ENCODE measurements around the gene DLGAP5. TPM values are rescaled to one million over a fixed set of nuclear protein-coding genes. Genes with fewer than 3 reads are reported as not detected.
A peak's percentile ranks its signal among the peaks of the same experiment; 100 is the strongest.

Gene DLGAP5
- total RNA-seq, 1 donor from 2014 or later, result 8.8 TPM

- no peaks in the 10 kb centered on the region for H3K9me3 Mint-ChIP-seq (ENCODE audit: low read depth)
- no peak overlapping the region for H3K27ac Mint-ChIP-seq (ENCODE audit: unreplicated experiment)
These were observed 9.3 kb upstream of the DLGAP5 start for GRCh38 chr14:55200651-55201050.

DNA sequence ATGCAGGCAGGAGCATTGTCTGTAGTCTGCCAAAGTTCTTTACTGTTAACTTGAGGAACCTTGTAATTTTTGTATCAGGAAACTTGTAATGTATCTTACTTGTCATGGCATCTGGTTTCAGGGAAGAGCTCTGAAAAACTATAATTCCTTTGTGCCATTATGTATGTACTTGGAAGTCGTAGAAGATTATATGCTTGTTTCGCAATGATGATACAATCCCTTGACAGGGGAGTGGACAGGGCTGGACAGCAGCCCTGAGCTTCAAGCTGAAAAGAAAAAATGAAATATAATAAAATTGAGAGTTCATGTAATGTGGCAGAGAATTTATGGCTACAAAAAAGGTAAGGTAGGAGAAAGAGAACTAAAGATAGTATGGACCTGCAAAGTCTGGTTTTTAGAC is 7.4 kb upstream of the DLGAP5 start:
- Mint-ChIP-seq H3K4me1 (ENCODE audit: low read depth) (no peaks in the 10 kb centered on the region), H3K27me3 (ENCODE audit: low read depth) (no peaks in the 10 kb centered on the region), H3K4me3 (ENCODE audit: unreplicated experiment) (no peak overlapping the region), H3K9me3 (ENCODE audit: low read depth) (no peaks in the 10 kb centered on the region), H3K27ac (ENCODE audit: unreplicated experiment) (no peak overlapping the region), H3K36me3 (ENCODE audit: low read depth) (no peaks in the 10 kb centered on the region)
- no peak for DNase-seq (ENCODE audit: low spot score)
- no peak for TF ChIP-seq CTCF (IDR thresholded peaks at IDR 0.05)

More at GRCh38 chr14:55200651-55201050, 9.3 kb upstream of the DLGAP5 start:
- DNase-seq (ENCODE audit: low spot score), result no peak
- no peaks in the 10 kb centered on the region for H3K4me1 Mint-ChIP-seq (ENCODE audit: low read depth)
- no peaks in the 10 kb centered on the region for H3K27me3 Mint-ChIP-seq (ENCODE audit: low read depth)
- TF ChIP-seq CTCF (IDR thresholded peaks at IDR 0.05), result no peak
- H3K4me3 Mint-ChIP-seq (ENCODE audit: unreplicated experiment), result no peak overlapping the region
- H3K36me3 Mint-ChIP-seq (ENCODE audit: low read depth), result no peaks in the 10 kb centered on the region

DNA sequence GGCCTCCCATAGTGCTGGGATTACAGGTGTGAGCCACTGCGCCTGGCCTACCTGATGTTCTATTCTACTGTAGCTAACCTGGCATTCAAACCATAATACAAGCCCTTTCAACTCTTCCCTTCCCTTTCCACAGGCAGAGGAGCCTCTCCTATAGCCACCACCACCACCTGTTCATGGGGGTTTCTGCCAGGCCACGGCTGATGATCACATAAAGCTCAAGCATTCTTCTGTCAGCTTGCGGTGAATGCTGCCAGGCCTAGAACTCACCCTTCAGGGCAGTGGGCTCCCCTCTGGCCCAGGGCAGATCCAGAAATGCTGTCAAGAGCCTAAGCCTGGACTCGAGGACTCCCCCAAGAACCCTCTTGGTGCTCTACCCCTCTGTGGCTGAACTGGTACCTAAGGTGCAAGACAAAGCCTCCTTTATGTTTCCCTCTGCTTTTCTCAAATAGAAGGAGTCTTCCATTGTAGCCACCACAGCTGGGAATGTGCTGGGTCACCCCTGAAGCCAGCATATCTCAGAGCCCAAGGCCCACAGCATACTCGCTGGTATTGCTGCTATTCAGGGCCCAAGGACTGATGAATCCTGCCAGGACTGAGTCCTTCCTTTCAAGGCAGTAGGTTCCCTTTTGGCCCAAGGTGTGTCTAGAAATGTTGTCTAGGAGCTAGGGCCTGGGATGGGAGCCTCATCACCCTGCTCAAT is 3.4 kb upstream of the DLGAP5 start:
- Mint-ChIP-seq H3K4me3 (ENCODE audit: unreplicated experiment) (no peak overlapping the region), H3K27me3 (ENCODE audit: low read depth) (no peaks in the 10 kb centered on the region), H3K9me3 (ENCODE audit: low read depth) (no peaks in the 10 kb centered on the region), H3K4me1 (ENCODE audit: low read depth) (peaks cover 23% of the 10 kb centered on the region), H3K27ac (ENCODE audit: unreplicated experiment) (no peak overlapping the region), H3K36me3 (ENCODE audit: low read depth) (no peaks in the 10 kb centered on the region)
- DNase-seq (ENCODE audit: low spot score), result no peak
- TF ChIP-seq CTCF (IDR thresholded peaks at IDR 0.05), result no peak

- H3K9me3 Mint-ChIP-seq (ENCODE audit: low read depth), result no peaks in the 10 kb centered on the region
- no peak for TF ChIP-seq CTCF (IDR thresholded peaks at IDR 0.05)
- no peaks in the 10 kb centered on the region for H3K36me3 Mint-ChIP-seq (ENCODE audit: low read depth)
- H3K4me1 Mint-ChIP-seq (ENCODE audit: low read depth), result peaks cover 35% of the 10 kb centered on the region
- peak overlapping the region; percentile 98 for H3K4me3 Mint-ChIP-seq (ENCODE audit: unreplicated experiment)
- peak overlapping the region; percentile 91 for H3K27ac Mint-ChIP-seq (ENCODE audit: unreplicated experiment)
- DNase-seq (ENCODE audit: low spot score), result no peak
- no peaks in the 10 kb centered on the region for H3K27me3 Mint-ChIP-seq (ENCODE audit: low read depth)
These were observed 753 bp upstream of the DLGAP5 start for GRCh38 chr14:55192054-55192621.

DNA sequence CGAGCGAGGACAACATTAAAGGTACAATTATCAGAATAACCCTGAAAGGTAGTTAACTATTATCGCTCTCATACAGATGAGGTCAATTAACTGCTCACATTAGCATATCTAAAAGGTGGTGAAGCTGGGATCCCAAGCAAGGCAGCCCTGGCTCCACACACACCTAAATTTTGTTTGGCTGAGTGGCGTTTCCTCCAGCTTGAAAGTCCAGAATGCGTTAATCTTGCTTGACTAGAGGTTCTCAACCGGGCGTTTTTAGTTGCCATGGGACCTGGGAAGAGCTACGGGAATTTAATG is 531 bp downstream of the DLGAP5 start:
- H3K4me1 Mint-ChIP-seq (ENCODE audit: low read depth), result peaks cover 35% of the 10 kb centered on the region
- no peaks in the 10 kb centered on the region for H3K9me3 Mint-ChIP-seq (ENCODE audit: low read depth)

More for the DNA sequence above, 531 bp downstream of the DLGAP5 start:
- TF ChIP-seq CTCF (IDR thresholded peaks at IDR 0.05), result no peak
- no peak for DNase-seq (ENCODE audit: low spot score)
- Mint-ChIP-seq H3K27me3 (ENCODE audit: low read depth) (no peaks in the 10 kb centered on the region), H3K36me3 (ENCODE audit: low read depth) (no peaks in the 10 kb centered on the region), H3K27ac (ENCODE audit: unreplicated experiment) (no peak overlapping the region), H3K4me3 (ENCODE audit: unreplicated experiment) (peak overlapping the region; percentile 98)

Data from chondrocyte (in vitro differentiated cells).